DOHH2 (cell line): ENCODE data around the gene ZNF396.

Experiments used
- CTCF ChIP-seq: fragments of 200-600 bp; sonication (generic); IDR thresholded peaks from one replicate; pipeline ENCODE4 v1.5.1; 2014; ENCODE audit warnings: antibody characterized with exemption, mild to moderate bottlenecking, low read depth, low read length; ENCODE audit not compliant: poor library complexity, severe bottlenecking
- EZH2phosphoT487 ChIP-seq: fragments of 200-600 bp; sonication (generic); IDR thresholded peaks from 2 replicates; pipeline ENCODE4 v1.6.1; 2017; ENCODE audit warnings: borderline replicate concordance, mild to moderate bottlenecking, antibody characterized with exemption, low read length, moderate library complexity, mixed read lengths

- no peak for TF ChIP-seq CTCF
- no peak for TF ChIP-seq EZH2phosphoT487
Observed at GRCh38 chr18:35378574-35378896, 1.4 kb upstream of the ZNF396 start.
